NCI-H2107 treated with DMSO at 0.1 percent for 48 hours (cell line): ENCODE results near the gene STMN3.
"Not testable (repeated sequence)": the region's sequence is repeated elsewhere in the genome, so short reads cannot be mapped to it uniquely, and the experiment has no call there.

Experiments used
- DNase-seq: peaks from one replicate; lab custom pipeline; 2025; ENCODE audit not compliant: unreplicated experiment; lab: John Stamatoyannopoulos, UW

Gene STMN3

GRCh38 chr20:63617876-63618265 is 35.4 kb downstream of the STMN3 start:
- DNase-seq, result no peak

- no peak for DNase-seq
Measured at GRCh38 chr20:63617092-63617875, 35.9 kb downstream of the STMN3 start.

- DNase-seq, result not testable (repeated sequence)
Measured at GRCh38 chr20:63613863-63614594, 39.2 kb downstream of the STMN3 start.

GRCh38 chr20:63612276-63612931 is 40.8 kb downstream of the STMN3 start:
- no peak for DNase-seq

GRCh38 chr20:63611646-63612045 is 41.6 kb downstream of the STMN3 start:
- DNase-seq, result no peak

DNA sequence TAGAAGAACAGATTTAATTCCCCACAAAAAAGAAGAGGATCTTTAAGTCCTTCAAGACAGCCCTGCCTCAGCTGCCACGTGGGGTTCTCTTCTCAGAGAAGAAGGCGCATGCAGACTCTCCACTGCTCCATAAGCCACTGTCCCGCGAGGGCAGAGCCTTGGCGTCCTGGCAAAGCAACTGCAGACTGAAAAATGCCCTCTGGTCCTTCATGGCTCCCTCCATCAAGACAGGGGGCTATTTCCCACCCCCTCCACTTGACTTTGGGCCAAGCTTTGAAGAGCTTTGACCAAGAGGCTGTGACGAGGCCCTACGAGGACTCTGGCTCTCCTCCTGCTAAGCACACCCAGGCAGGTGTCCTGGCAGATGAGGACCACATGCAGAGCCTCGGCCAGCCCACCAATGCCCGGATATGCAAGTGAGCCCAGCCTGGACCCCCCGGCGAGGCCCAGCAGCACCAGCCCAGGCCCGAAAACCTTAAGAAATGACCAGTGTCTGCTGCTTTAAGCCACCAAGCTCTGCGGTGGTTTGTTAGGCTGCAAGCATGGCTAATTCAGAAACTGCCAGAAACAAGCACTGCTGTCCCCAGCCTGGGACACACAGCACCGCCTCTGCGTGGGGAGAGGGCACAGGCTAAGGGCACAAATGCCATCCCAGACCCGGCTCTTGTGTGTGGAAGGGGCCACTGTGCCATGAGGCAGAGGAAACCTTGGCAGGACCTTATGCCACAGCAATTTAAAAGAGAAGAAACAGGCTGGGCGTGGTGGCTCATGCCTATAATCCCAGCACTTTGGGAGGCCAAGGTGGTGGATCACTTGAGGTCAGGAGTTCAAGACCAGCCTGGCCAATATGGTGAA is 42.4 kb downstream of the STMN3 start:
- DNase-seq, result no peak

DNA sequence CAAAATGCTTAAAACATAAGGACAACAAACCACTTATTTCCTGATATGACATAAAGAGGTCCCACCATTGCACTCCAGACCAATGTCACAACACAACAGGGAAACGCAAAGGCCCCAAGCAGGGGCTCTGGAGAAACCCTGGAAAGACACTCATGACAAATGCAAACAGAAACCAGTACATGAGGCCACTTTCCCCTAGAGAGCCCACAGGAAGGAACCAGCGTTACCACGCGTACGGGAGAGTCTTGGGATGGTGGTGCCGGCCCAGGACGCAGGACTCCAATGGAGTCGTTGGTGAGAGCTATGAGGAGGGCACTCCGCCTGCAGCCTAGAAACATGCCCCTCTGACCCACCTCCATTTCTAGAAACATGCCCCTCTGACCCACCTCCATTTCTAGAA is 46.5 kb downstream of the STMN3 start:
- DNase-seq, result no peak

DNA sequence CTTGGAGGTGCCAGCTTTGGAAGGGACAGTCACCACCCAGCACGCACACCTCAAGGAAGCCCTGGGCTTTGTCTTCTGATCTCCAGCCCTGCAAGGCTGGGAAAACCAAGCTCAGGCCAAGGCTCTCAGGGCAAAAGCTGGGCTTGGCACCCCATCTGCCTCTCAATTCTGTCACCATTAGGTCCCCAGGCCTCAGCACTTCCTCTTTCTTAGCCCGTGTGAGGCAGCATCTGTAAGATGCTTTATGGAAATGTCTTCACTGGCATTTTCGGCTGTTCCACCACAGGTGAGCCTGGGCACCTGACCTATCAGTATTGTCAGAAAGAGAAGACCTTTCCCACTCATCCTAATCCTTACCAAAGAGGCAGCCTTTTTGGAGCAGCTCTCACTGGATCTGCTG is 50.9 kb downstream of the STMN3 start:
- no peak for DNase-seq

GRCh38 chr20:63601679-63602078 is 51.5 kb downstream of the STMN3 start:
- not testable (repeated sequence) for DNase-seq

DNA sequence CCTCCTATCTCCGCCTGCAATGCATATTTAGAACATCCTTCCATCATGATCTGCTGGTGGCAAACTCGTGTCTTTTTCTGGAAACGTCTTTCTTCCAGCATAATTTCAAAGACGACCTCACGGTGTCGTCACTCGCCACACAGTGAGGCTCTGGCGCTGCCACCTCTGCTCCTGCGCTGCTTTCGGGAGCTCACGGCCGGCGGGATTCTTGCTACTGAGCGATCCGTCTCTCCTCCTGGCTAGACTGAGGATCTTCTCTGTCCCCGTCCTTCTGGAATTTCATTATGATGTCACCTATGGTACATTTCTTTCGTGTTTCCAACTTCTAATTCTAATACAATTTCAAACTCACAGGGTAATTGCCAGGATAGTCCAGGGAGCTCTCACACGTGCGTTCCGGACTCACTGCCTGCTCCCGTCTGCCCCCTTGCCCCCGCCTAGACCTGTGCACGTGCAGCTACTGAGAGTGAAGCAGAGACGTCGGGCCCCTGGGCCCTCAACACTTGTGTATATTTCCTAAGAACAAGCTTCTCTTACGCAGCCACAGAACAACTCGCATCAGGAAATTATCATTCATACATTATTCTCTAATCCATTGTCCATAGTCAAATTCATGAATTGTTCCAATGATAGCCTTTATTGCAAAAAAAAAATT is 53.7 kb downstream of the STMN3 start:
- DNase-seq, result no peak

DNA sequence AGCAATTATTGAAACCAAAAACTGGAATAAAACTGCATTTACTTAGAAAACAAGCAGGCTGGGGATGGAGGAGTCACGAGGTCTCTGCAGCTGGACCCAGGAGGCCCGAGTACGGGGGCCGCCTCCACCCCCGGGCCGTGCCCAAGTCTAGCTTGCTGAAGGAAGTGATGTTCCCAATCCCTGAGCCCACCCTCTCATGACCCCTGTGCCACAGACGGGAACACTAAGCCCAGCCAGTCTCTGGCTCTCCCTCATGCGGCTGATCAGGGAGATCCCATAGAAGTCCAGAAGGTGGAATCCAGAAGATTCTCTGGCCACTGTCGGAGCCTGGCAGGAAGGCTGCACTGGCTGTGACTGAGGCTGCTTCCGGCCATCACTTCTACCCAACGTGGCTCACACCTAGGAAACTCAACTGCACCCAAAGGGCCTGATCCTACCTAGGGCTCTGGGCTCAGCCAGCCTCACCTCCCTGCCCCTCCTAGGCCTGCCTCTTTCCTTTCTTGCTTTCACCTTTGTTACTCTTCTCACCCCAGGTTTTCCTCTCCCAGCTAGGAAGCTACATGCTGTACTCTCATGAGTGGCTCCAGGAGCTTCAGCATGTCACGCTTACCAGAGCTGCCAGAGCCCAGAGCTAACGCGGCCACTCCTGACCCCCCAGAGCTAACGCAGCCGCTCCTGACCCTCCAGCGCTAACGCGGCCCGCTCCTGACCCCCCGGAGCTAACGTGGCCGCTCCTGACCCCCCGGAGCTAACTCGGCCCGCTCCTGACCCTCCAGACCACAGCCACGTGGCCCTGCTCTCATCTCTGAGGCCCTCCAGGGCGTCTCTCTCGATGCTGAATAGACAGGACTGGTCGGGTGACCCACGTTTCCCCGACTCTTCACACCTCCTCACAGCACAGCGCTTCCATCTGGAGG is 54.5 kb downstream of the STMN3 start:
- DNase-seq, result no peak

DNA sequence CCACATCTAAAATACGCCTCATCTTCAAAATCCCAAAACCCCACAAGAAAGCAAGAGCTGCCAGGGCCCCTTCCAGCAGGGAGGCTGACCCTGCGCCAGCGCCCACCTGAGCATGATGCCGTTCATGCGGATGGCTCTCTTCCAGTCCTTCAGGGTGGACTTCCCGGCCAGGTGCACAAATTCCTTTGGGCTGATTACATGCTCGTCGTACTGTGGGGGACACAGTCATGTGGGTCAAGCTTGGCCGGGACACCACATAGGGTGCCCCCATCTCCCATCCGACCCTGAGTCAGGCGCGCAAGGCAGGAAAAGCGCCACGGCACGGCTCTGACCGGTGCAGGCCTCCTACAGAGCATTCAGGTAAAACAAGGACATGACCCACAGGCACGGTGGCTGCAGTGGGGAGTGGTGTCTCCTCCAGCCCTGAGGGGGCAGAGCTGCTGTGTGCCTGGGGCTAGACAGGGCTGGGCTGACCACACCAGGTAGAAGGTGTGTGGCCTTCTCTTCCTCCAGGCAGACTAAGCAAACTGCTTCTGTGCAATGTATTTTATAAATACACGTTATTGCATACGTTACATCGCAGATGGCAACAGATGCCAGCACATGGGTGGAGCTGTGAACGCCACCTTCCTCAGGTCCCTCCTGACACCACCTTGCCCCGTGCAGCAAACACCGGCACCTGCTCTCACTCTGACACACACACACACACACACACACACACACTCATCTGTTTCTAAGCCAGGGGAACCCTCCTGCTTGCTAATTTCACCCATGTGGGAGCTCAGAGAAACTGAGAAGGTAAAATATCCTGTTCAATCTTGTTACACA is 55.4 kb downstream of the STMN3 start:
- DNase-seq, result no peak

DNA sequence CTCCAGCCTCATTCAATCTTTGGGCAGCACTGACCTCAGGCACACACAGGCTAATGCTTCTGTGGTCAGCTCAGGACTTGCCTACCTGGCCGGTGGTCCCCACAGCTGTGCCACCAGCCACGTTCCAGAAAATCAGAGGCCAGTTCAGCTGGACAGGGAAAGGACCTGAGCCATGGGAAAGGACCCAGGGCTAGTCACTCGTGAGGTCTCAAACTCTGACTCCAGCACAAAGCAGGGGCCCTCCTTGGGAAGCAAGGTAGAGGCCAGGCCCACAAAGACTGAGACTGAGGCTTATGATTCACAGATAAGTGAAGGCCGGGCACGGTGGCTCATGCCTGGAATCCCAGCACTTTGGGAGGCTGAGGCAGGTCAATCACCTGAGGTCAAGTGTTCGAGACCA is 56.8 kb downstream of the STMN3 start:
- DNase-seq, result no peak

DNA sequence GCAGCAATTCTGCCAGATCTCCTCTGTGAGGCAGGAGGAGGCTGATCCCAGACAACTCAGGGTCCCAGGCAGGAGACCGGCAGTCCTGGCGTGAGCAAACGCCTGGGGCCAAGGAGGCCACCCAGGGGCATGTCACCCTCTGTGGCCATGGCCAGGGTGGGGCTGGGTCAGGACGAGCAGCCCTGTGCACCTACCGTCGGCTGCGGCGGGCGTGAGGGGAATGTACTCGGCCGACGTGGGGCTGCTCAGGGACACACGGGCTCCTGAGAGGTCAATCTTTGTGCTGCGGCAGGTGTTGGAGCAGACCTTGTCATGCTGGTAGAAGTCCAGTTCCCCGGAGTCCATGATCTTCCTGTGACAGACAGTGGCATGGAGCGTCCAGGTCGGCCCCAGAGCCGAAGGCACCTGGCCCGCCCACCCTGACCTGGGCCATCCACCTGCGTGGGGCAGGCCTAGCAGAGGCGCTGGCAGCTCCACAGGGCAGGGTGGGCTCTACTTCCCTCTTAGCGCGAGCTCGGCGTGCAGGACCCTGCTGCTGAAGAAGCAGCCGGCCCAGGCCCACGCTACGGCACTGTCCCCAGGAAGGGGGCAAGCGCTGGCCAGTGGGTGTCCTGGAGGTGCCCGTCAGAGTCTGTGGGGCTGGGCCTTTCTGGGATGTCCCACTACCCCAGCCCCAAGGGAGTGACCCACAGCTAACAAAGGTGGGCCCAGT is 57.7 kb downstream of the STMN3 start:
- no peak for DNase-seq

- DNase-seq, result no peak
Measured at GRCh38 chr20:63594043-63594561, 59.1 kb downstream of the STMN3 start.

DNA sequence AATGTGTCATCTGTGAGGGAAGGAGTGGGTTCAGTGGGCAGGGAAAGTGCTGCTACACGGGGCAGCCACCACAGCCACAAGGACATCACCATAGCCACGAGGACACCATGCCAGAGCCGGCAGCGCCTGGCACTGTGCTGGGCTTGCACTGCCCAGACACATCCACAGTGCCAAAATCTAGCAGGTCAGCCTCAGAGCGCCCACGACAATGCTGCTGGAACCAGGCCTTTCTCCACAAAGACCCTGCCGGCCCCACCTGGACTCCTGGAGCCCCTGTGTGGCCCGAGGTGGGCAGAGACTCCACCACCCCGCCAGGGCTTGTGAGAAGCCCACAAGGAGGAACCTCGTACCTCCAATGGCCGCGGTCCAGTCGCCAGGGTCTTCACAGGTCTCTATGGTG is 60.6 kb downstream of the STMN3 start:
- no peak for DNase-seq

- no peak for DNase-seq
Measured at GRCh38 chr20:63591786-63592355, 61.4 kb downstream of the STMN3 start.
